Keratinocyte (primary cell): ENCODE measurements around the gene ACAN.

Experiments used
- EZH2 ChIP-seq: IDR thresholded peaks from one replicate; pipeline ENCODE4 v1.6.1; 2012; ENCODE audit warnings: inconsistent platforms, mild to moderate bottlenecking, low read length, moderate library complexity
- TF ChIP-seq, protein P1 (sequence below), 3 experiments: IDR thresholded peaks in 1 of 3; conservative IDR thresholded peaks in 1 of 3; optimal IDR thresholded peaks in 1 of 3; 2 replicates in 2 of 3; 3 replicates in 1 of 3; pipeline versions ENCODE3 to v1.5.1; 2011; ENCODE audit warnings: low read length in 3 of 3, mild to moderate bottlenecking in 3 of 3, moderate library complexity in 2 of 3, control low read depth in 1 of 3, inconsistent platforms in 1 of 3; ENCODE audit not compliant: insufficient read depth in 2 of 3; ENCODE audit errors: extremely low read depth in 1 of 3

DNA sequence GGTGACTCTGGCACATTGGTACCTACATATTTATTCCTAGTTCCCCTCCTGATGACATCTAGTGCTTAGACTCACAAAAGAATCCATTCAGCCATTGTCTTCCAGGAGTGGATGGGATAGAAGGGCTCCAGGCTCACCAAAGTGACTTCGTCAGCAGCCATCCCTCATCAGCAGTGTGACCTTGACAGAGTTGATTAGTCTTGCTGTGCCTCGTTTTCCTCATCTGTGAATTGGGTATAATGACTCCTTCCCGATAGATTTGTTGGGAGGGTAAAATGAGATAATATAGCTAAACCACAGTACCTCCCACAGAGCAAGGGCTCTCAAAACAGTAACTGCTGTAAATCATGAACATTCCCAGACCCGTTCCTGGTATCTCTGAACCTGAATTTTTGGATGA lies 10.7 kb downstream of the ACAN start:
- TF ChIP-seq, protein P1, sequence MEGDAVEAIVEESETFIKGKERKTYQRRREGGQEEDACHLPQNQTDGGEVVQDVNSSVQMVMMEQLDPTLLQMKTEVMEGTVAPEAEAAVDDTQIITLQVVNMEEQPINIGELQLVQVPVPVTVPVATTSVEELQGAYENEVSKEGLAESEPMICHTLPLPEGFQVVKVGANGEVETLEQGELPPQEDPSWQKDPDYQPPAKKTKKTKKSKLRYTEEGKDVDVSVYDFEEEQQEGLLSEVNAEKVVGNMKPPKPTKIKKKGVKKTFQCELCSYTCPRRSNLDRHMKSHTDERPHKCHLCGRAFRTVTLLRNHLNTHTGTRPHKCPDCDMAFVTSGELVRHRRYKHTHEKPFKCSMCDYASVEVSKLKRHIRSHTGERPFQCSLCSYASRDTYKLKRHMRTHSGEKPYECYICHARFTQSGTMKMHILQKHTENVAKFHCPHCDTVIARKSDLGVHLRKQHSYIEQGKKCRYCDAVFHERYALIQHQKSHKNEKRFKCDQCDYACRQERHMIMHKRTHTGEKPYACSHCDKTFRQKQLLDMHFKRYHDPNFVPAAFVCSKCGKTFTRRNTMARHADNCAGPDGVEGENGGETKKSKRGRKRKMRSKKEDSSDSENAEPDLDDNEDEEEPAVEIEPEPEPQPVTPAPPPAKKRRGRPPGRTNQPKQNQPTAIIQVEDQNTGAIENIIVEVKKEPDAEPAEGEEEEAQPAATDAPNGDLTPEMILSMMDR (optimal IDR thresholded peaks at IDR 0.05 in 1 of 3, IDR thresholded peaks at IDR 0.05 in 1 of 3, conservative IDR thresholded peaks at IDR 0.05 in 1 of 3; ENCODE audit: extremely low read depth in 1 of 3, insufficient read depth in 2 of 3, low read length in 3 of 3): no peak
- TF ChIP-seq EZH2: no peak
